Measurements from ENCODE around the gene IQSEC1. TPM values are rescaled to one million over a fixed set of nuclear protein-coding genes. Genes with fewer than 3 reads are reported as not detected.

IQSEC1 gene
- total RNA-seq, 1 donor from 2014 or later: 82.3 TPM

DNA sequence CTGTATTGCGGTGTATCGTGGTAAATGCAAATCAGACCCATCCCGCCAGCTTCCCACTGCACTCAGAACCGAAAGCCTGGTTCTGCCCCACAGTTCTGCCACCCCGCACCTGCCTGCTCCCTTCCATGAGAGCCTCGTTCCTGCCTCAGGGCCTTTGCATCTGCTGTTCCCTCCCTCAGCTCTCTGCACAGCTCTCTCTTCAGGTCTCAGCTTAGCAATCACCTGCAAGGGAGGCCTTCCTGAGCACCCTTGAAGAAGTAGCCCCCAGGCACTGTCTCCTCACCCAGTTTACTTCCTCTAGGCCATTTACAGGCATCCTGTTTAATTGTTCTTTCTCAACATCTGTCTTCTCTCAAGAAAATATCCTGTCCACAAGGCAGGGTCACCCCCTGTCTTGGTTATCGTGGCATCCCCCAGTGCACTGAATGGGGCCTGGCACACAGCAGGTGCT lies 13.3 kb upstream of the IQSEC1 start:
- H3K4me1 ChIP-seq: no peaks in the 10 kb centered on the region
- no peak for TF ChIP-seq CTCF (IDR thresholded peaks at IDR 0.05)
- H3K4me3 ChIP-seq: no peak overlapping the region
- no peaks in the 10 kb centered on the region for H3K36me3 ChIP-seq
- intact Hi-C loops (cut with DNase I): no loop called here
- H3K27me3 ChIP-seq (ENCODE audit: low read depth): no peaks in the 10 kb centered on the region
- DNase-seq: no peak
- H3K9me3 ChIP-seq: no peaks in the 10 kb centered on the region
- no peak for ATAC-seq
- H3K27ac ChIP-seq: no peak overlapping the region

DNA sequence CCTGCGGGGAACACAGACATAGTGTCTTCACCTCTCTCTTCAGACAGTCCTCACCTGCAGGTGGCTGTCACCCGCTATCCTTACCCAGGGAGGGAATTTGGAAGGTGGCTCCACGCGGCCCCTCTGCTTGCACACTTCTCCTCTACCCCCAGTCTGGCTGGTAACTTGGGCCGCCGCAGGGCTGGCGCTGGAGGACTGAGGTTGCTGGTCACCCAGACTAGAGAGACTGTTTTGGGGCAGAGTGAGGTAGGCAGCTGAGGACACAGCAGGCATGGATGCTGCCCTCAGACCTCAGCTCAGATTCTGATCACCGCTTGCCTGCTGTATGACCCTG lies 12.6 kb upstream of the IQSEC1 start:
- Histone ChIP-seq H3K27me3 (ENCODE audit: low read depth) (no peaks in the 10 kb centered on the region), H3K4me1 (no peaks in the 10 kb centered on the region), H3K9me3 (no peaks in the 10 kb centered on the region), H3K27ac (no peak overlapping the region), H3K36me3 (no peaks in the 10 kb centered on the region), H3K4me3 (no peak overlapping the region)
- no peak for DNase-seq
- ATAC-seq: no peak
- intact Hi-C loops (cut with DNase I): no loop called here
- no peak for TF ChIP-seq CTCF (IDR thresholded peaks at IDR 0.05)

- ATAC-seq (no peak), DNase-seq (no peak)
- no peak for TF ChIP-seq CTCF (IDR thresholded peaks at IDR 0.05)
- no peaks in the 10 kb centered on the region for H3K36me3 ChIP-seq
- no peaks in the 10 kb centered on the region for H3K4me1 ChIP-seq
- H3K4me3 ChIP-seq: no peak overlapping the region
- H3K27me3 ChIP-seq (ENCODE audit: low read depth): no peaks in the 10 kb centered on the region
- no peak overlapping the region for H3K27ac ChIP-seq
- no peaks in the 10 kb centered on the region for H3K9me3 ChIP-seq
- intact Hi-C loops (cut with DNase I): no loop called here
Observed at GRCh38 chr3:13085081-13085845, 12.0 kb upstream of the IQSEC1 start.

- no peaks in the 10 kb centered on the region for H3K27me3 ChIP-seq (ENCODE audit: low read depth)
- no peak for TF ChIP-seq CTCF (IDR thresholded peaks at IDR 0.05)
- intact Hi-C loops (cut with DNase I): no loop called here
Observed at GRCh38 chr3:13083898-13084297, 10.7 kb upstream of the IQSEC1 start.

GRCh38 chr3:13083254-13083653 lies 10.0 kb upstream of the IQSEC1 start:
- ATAC-seq (no peak), DNase-seq (no peak)
- TF ChIP-seq CTCF (IDR thresholded peaks at IDR 0.05): no peak
- no peak overlapping the region for H3K27ac ChIP-seq
- H3K4me1 ChIP-seq: no peaks in the 10 kb centered on the region
- intact Hi-C loops (cut with DNase I): no loop called here
- no peaks in the 10 kb centered on the region for H3K36me3 ChIP-seq
- no peak overlapping the region for H3K4me3 ChIP-seq
- H3K27me3 ChIP-seq (ENCODE audit: low read depth): peaks cover 2% of the 10 kb centered on the region
- no peaks in the 10 kb centered on the region for H3K9me3 ChIP-seq

More at GRCh38 chr3:13083898-13084297, 10.7 kb upstream of the IQSEC1 start:
- ATAC-seq: no peak
- Histone ChIP-seq H3K9me3 (no peaks in the 10 kb centered on the region), H3K27ac (no peak overlapping the region), H3K36me3 (no peaks in the 10 kb centered on the region), H3K4me1 (no peaks in the 10 kb centered on the region), H3K4me3 (no peak overlapping the region)
- DNase-seq: no peak

Data from lower lobe of right lung (tissue), 2 donors.